GM12878 (cell line): ENCODE results near the gene VWA3A. TPM values are rescaled to one million over a fixed set of nuclear protein-coding genes. Genes with fewer than 3 reads are reported as not detected.

Experiments
- BCL11A ChIP-seq: IDR thresholded peaks from 2 replicates; pipeline ENCODE4 v1.6.1; 2011; ENCODE audit warnings: low read depth, low read length
- BMI1 ChIP-seq: fragments of 450-650 bp; IDR thresholded peaks from 2 replicates; pipeline ENCODE4 v1.6.1; 2016; ENCODE audit warnings: mild to moderate bottlenecking, moderate library complexity, borderline replicate concordance
- CBFB ChIP-seq: IDR thresholded peaks from 2 replicates; pipeline ENCODE4 v1.6.1; 2016; ENCODE audit warnings: antibody characterized with exemption, low read depth
- CHD2 ChIP-seq: IDR thresholded peaks from 2 replicates; pipeline ENCODE4 v1.6.1; 2011; ENCODE audit warnings: low read depth, low read length, improper control_type of control experiment, borderline replicate concordance
- CREM ChIP-seq: IDR thresholded peaks from 2 replicates; pipeline ENCODE4 v1.6.1; 2014; ENCODE audit warnings: antibody characterized with exemption, low read depth
- HDAC6 ChIP-seq: fragments of 200-600 bp; sonication (generic); IDR thresholded peaks from one replicate; pipeline ENCODE4 v1.8.0; 2017; ENCODE audit warnings: antibody characterized with exemption; ENCODE audit not compliant: unreplicated experiment
- HDGF ChIP-seq: fragments of 450-650 bp; IDR thresholded peaks from 2 replicates; pipeline ENCODE4 v1.6.1; 2016; ENCODE audit warnings: antibody characterized with exemption
- IKZF1 ChIP-seq: fragments of 450-650 bp; conservative IDR thresholded peaks from 2 replicates; pipeline ENCODE4 v1.6.1; 2017; ENCODE audit warnings: antibody characterized with exemption, mild to moderate bottlenecking
- IKZF2 ChIP-seq, 2 experiments: fragments of 450-650 bp; IDR thresholded peaks; 2 replicates each; pipeline ENCODE4 v1.6.1; 2017; ENCODE audit warnings: mild to moderate bottlenecking in 2 of 2, moderate library complexity in 2 of 2
- JUNB ChIP-seq: IDR thresholded peaks from 2 replicates; pipeline ENCODE4 v1.6.1; 2016; ENCODE audit warnings: antibody characterized with exemption, mild to moderate bottlenecking
- KLF5 ChIP-seq: fragments of 450-650 bp; IDR thresholded peaks from 2 replicates; pipeline ENCODE4 v1.6.1; 2014; ENCODE audit warnings: mild to moderate bottlenecking; ENCODE audit not compliant: partially characterized antibody
- MTA2 ChIP-seq: fragments of 450-650 bp; IDR thresholded peaks from 2 replicates; pipeline ENCODE4 v1.6.1; 2016; ENCODE audit warnings: low read depth, mild to moderate bottlenecking, moderate library complexity
- NBN ChIP-seq: fragments of 450-650 bp; IDR thresholded peaks from 2 replicates; pipeline ENCODE4 v1.6.1; 2016
- NFXL1 ChIP-seq: fragments of 450-650 bp; IDR thresholded peaks from 2 replicates; pipeline ENCODE4 v1.6.1; 2017; ENCODE audit warnings: antibody characterized with exemption, mild to moderate bottlenecking, borderline replicate concordance
- NKRF ChIP-seq: fragments of 450-650 bp; conservative IDR thresholded peaks from 2 replicates; pipeline ENCODE4 v1.6.1; 2017; ENCODE audit warnings: mild to moderate bottlenecking, moderate library complexity
- PAX5 ChIP-seq: IDR thresholded peaks from 2 replicates; pipeline ENCODE4 v1.6.1; 2011; ENCODE audit warnings: low read depth, low read length, borderline replicate concordance
- POU2F2 ChIP-seq: IDR thresholded peaks from 3 replicates; pipeline ENCODE4 v1.6.1; 2011; ENCODE audit warnings: low read depth, mild to moderate bottlenecking, low read length, borderline replicate concordance
- RB1 ChIP-seq: fragments of 450-650 bp; formaldehyde crosslinking; IDR thresholded peaks from 2 replicates; pipeline ENCODE4 v1.6.1; 2017; ENCODE audit warnings: mild to moderate bottlenecking, borderline replicate concordance
- RUNX3 ChIP-seq: IDR thresholded peaks from 2 replicates; pipeline ENCODE4 v1.6.1; 2012; ENCODE audit warnings: low read length, inconsistent platforms
- SIN3A ChIP-seq: IDR thresholded peaks from 2 replicates; pipeline ENCODE4 v1.6.1; 2012; ENCODE audit warnings: low read depth, low read length, improper control_type of control experiment
- SKIL ChIP-seq: fragments of 450-650 bp; IDR thresholded peaks from 2 replicates; pipeline ENCODE4 v1.6.1; 2017; ENCODE audit warnings: mild to moderate bottlenecking, low read depth, inconsistent platforms; ENCODE audit not compliant: poor library complexity, severe bottlenecking
- SUZ12 ChIP-seq: fragments of 200-600 bp; sonication (generic); IDR thresholded peaks from one replicate; pipeline ENCODE4 v1.6.1; 2018; ENCODE audit warnings: antibody characterized with exemption, mild to moderate bottlenecking; ENCODE audit not compliant: unreplicated experiment
- ZNF592 ChIP-seq: fragments of 450-650 bp; IDR thresholded peaks from 2 replicates; pipeline ENCODE4 v1.6.1; 2017; ENCODE audit warnings: mild to moderate bottlenecking, moderate library complexity
- polyA plus RNA-seq, 11 experiments: library from polyadenylated mRNA; depleted of rRNA in 4 of 11; unstranded in 6 of 11; stranded (reverse) in 5 of 11; fragments of >200 nt; fragmentation: Nextera tagmentation in 4 of 11; fragmentation: Illumina TruSeq in 1 of 11; extraction: Ambion mirVana in 4 of 11; extraction: Trizol in 1 of 11; gene quantifications; 1 replicate in 1 of 11; 2 replicates in 10 of 11; pipeline versions ENCODE4 v1.2.1 to v1.2.3, GENCODE V29; 2011 to 2016; ENCODE audit warnings: inconsistent platforms in 2 of 11, missing spikeins in 2 of 11, low read depth in 1 of 11
- total RNA-seq, 4 experiments: library from RNA; depleted of rRNA in 3 of 4; stranded (reverse); fragments of >200 nt in 3 of 4; fragmentation: Illumina TruSeq in 1 of 4; extraction: Trizol in 1 of 4; gene quantifications; 2 replicates each; pipeline versions ENCODE4 v1.2.1 to v1.2.3, GENCODE V29; 2013 to 2021

VWA3A gene
- total and polyA plus RNA-seq, 10 of the 15 experiments (the other 5 are each of a cell fraction or from before 2014, with no cell fraction given), result 0.01 TPM; not detected in 9

GRCh38 chr16:22192261-22193062 lies 100.1 kb downstream of the VWA3A start (continued):
- TF ChIP-seq CBFB (peak; percentile 93), PAX5 (peak; percentile 62; the same call in 1 of the 2 replicates), ZNF592 (no peak), SUZ12 (no peak), BCL11A (0 out of 2 replicates have a peak, but pooled peaks have one; percentile 24), CREM (no peak), RB1 (no peak), BMI1 (no peak; the same call in 1 of the 2 replicates), SKIL (peak; percentile 65), POU2F2 (peak; percentile 68; the same call in 2 of the 3 replicates), NKRF (no peak), NBN (peak; percentile 85; the same call in 1 of the 2 replicates), NFXL1 (no peak), SIN3A (peak; percentile 67; the same call in 1 of the 2 replicates), IKZF2 (IDR thresholded peaks at IDR 0.05) (peak; percentile 98; a peak in 3 of 4 replicates), KLF5 (no peak), JUNB (no peak), CHD2 (0 out of 2 replicates have a peak, but pooled peaks have one; percentile 25), MTA2 (peak; percentile 72), HDAC6 (no peak), HDGF (no peak; the same call in none of the 2 replicates), IKZF1 (peak; percentile 95), RUNX3 (no peak)
